ENCODE data around the gene PLEKHO2.
A peak's percentile ranks its signal among the peaks of the same experiment; 100 is the strongest.
"Not testable (repeated sequence)": the region's sequence is repeated elsewhere in the genome, so short reads cannot be mapped to it uniquely, and the experiment has no call there.

Gene PLEKHO2

GRCh38 chr15:64810497-64811326 is 31.0 kb upstream of the PLEKHO2 start:
- H3K4me3 ChIP-seq (ENCODE audit: low read length), result no peak overlapping the region
- TF ChIP-seq ZNF274 (IDR thresholded peaks at IDR 0.05; ENCODE audit: low read depth, low read length), result no peak

- no peak overlapping the region for H3K4me3 ChIP-seq (ENCODE audit: low read length)
- no peak for TF ChIP-seq ZNF274 (IDR thresholded peaks at IDR 0.05; ENCODE audit: low read depth, low read length)
These were observed 28.6 kb upstream of the PLEKHO2 start for GRCh38 chr15:64813075-64813474.

GRCh38 chr15:64814283-64814682 is 27.4 kb upstream of the PLEKHO2 start:
- H3K4me3 ChIP-seq (ENCODE audit: low read length), result not testable (repeated sequence)

- not testable (repeated sequence) for H3K4me3 ChIP-seq (ENCODE audit: low read length)
These were observed 26.8 kb upstream of the PLEKHO2 start for GRCh38 chr15:64814965-64815364.

- TF ChIP-seq ZNF274 (IDR thresholded peaks at IDR 0.05; ENCODE audit: low read depth, low read length), result no peak
- no peak overlapping the region for H3K4me3 ChIP-seq (ENCODE audit: low read length)
These were observed 25.3 kb upstream of the PLEKHO2 start for GRCh38 chr15:64816452-64816851.

- no peak for TF ChIP-seq ZNF274 (IDR thresholded peaks at IDR 0.05; ENCODE audit: low read depth, low read length)
- peak overlapping the region; percentile 71 for H3K4me3 ChIP-seq (ENCODE audit: low read length)
These were observed 16.7 kb upstream of the PLEKHO2 start for GRCh38 chr15:64824929-64825430.

GRCh38 chr15:64825431-64826294 is 16.1 kb upstream of the PLEKHO2 start, which contains the start of gene PIF1:
TSS of gene PIF1 (minus strand) at chr15:64825647. CDS start at chr15:64824335, 1,312 bp downstream.
- H3K4me3 ChIP-seq (ENCODE audit: low read length), result peak within 1 kb of the TSS; percentile 73
- TF ChIP-seq ZNF274 (IDR thresholded peaks at IDR 0.05; ENCODE audit: low read depth, low read length), result no peak

GRCh38 chr15:64828985-64829384 is 12.7 kb upstream of the PLEKHO2 start:
- no peak overlapping the region for H3K4me3 ChIP-seq (ENCODE audit: low read length)
- no peak for TF ChIP-seq ZNF274 (IDR thresholded peaks at IDR 0.05; ENCODE audit: low read depth, low read length)

GRCh38 chr15:64833690-64834089 is 8.0 kb upstream of the PLEKHO2 start:
- TF ChIP-seq ZNF274 (IDR thresholded peaks at IDR 0.05; ENCODE audit: low read depth, low read length), result no peak
- no peak overlapping the region for H3K4me3 ChIP-seq (ENCODE audit: low read length)

GRCh38 chr15:64836023-64836536 is 5.6 kb upstream of the PLEKHO2 start:
- TF ChIP-seq ZNF274 (IDR thresholded peaks at IDR 0.05; ENCODE audit: low read depth, low read length), result no peak
- no peak overlapping the region for H3K4me3 ChIP-seq (ENCODE audit: low read length)

GRCh38 chr15:64837502-64837901 is 4.2 kb upstream of the PLEKHO2 start:
- no peak overlapping the region for H3K4me3 ChIP-seq (ENCODE audit: low read length)
- TF ChIP-seq ZNF274 (IDR thresholded peaks at IDR 0.05; ENCODE audit: low read depth, low read length), result no peak

- H3K4me3 ChIP-seq (ENCODE audit: low read length), result peak overlapping the region; percentile 49; the same call in 1 of the 2 replicates
- TF ChIP-seq ZNF274 (IDR thresholded peaks at IDR 0.05; ENCODE audit: low read depth, low read length), result no peak
These were observed 713 bp upstream of the PLEKHO2 start for GRCh38 chr15:64841060-64841343.

- TF ChIP-seq ZNF274 (IDR thresholded peaks at IDR 0.05; ENCODE audit: low read depth, low read length), result no peak
- peak overlapping the region; percentile 96 for H3K4me3 ChIP-seq (ENCODE audit: low read length)
These were observed 603 bp downstream of the PLEKHO2 start for GRCh38 chr15:64842096-64842939.

All from GM08714 (cell line).